Heart left ventricle (tissue), 13 donors: ENCODE data around the gene OSGIN1.

Experiments
- POLR2A ChIP-seq, 2 donors: fragments of 450-650 bp; IDR thresholded peaks; one replicate each; pipeline ENCODE4 v1.6.1; 2017; ENCODE audit warnings: antibody characterized with exemption in 2 of 2, mild to moderate bottlenecking in 2 of 2, moderate library complexity in 2 of 2
- TF ChIP-seq, protein P1 (sequence below), 12 donors: fragments of 200-600 bp; sonication (generic) in 4 of 12; IDR thresholded peaks; one replicate each; pipeline versions ENCODE4 v1.5.0 to v1.8.0; 2018 to 2022; ENCODE audit warnings: antibody characterized with exemption in 12 of 12, mild to moderate bottlenecking in 5 of 12
- donor health status: ischemic (EF 13 %, LVEDD 7.1; RV severe dilation, severe dysfunction).
- donor health status: DM: no; HTN: yes; CAD: no.
- donor health status: DM: no; HTN: no; CAD: no.
- donor health status: ischemic (EF 25% LVEDD 6.9; RV normal size, moderate dysfunction).
- donor health status: ischemic (EF 25% LVEDD 5.7; RV mildly dilated, moderate dysfunction).
- donor health status: ischemic (EF 35%, LVEDD 5.7; RV mildly dilated, moderate dysfunction).
- donor health status: nonischemic (EF 11% LVEDD 7.7; RV severe dilation, severe dysfunction).
- donor health status: DM: yes; HTN: yes; CAD: no.
- donor health status: PGD.
- donor health status: ischemic (EF 29% LVEDD 5.4; RV normal size, mild dysfunction).
- donor health status: nonischemic (EF 23%, LVEDD 6.1; RV moderate dilation, normal function).

GRCh38 chr16:83942815-83943515 is 10.1 kb upstream of the OSGIN1 start:
- TF ChIP-seq, protein P1, sequence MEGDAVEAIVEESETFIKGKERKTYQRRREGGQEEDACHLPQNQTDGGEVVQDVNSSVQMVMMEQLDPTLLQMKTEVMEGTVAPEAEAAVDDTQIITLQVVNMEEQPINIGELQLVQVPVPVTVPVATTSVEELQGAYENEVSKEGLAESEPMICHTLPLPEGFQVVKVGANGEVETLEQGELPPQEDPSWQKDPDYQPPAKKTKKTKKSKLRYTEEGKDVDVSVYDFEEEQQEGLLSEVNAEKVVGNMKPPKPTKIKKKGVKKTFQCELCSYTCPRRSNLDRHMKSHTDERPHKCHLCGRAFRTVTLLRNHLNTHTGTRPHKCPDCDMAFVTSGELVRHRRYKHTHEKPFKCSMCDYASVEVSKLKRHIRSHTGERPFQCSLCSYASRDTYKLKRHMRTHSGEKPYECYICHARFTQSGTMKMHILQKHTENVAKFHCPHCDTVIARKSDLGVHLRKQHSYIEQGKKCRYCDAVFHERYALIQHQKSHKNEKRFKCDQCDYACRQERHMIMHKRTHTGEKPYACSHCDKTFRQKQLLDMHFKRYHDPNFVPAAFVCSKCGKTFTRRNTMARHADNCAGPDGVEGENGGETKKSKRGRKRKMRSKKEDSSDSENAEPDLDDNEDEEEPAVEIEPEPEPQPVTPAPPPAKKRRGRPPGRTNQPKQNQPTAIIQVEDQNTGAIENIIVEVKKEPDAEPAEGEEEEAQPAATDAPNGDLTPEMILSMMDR (IDR thresholded peaks at IDR 0.05) = no peak
- TF ChIP-seq POLR2A (IDR thresholded peaks at IDR 0.05) = no peak
